ENCODE measurements around the gene CD300C.

Gene CD300C

GRCh38 chr17:74516561-74517328 is 29.2 kb downstream of the CD300C start:
- Histone ChIP-seq H3K9me3 (ENCODE audit: control insufficient read depth, insufficient read depth, low read length) (peaks cover 19% of the 10 kb centered on the region), H3K9me2 (replicated peaks; ENCODE audit: control insufficient read depth, low read length) (no peaks in the 10 kb centered on the region)

GRCh38 chr17:74515941-74516340 is 30.0 kb downstream of the CD300C start:
- Histone ChIP-seq H3K27me3 (ENCODE audit: control insufficient read depth, low read length) (no peaks in the 10 kb centered on the region), H3K9me3 (ENCODE audit: control insufficient read depth, insufficient read depth, low read length) (peaks cover 19% of the 10 kb centered on the region), H3F3A (ENCODE audit: control insufficient read depth, insufficient read depth) (peaks cover 6% of the 10 kb centered on the region), H3K79me2 (ENCODE audit: control insufficient read depth, low read length) (no peaks in the 10 kb centered on the region), H3K4me2 (ENCODE audit: low read length) (no peak overlapping the region), H3K4me1 (ENCODE audit: control insufficient read depth, low read length) (no peaks in the 10 kb centered on the region), H4K20me1 (ENCODE audit: control insufficient read depth, insufficient read depth, low read depth, low read length) (no peaks in the 10 kb centered on the region), H3K36me3 (ENCODE audit: control insufficient read depth, low read length) (no peaks in the 10 kb centered on the region), H3K4me3 (ENCODE audit: low read length) (no peak overlapping the region), H3K27ac (ENCODE audit: low read depth, low read length) (no peak overlapping the region), H3K9me2 (replicated peaks; ENCODE audit: control insufficient read depth, low read length) (no peaks in the 10 kb centered on the region)
- TF ChIP-seq CTCF (IDR thresholded peaks at IDR 0.05; ENCODE audit: low read depth, low read length, poor library complexity, severe bottlenecking) = no peak
- TF ChIP-seq EZH2phosphoT487 (IDR thresholded peaks at IDR 0.05; ENCODE audit: borderline replicate concordance, low read length) = no peak

More at GRCh38 chr17:74516561-74517328, 29.2 kb downstream of the CD300C start:
- no peaks in the 10 kb centered on the region for H3K27me3 ChIP-seq (ENCODE audit: control insufficient read depth, low read length)
- H3K4me1 ChIP-seq (ENCODE audit: control insufficient read depth, low read length) = no peaks in the 10 kb centered on the region
- TF ChIP-seq CTCF (IDR thresholded peaks at IDR 0.05; ENCODE audit: low read depth, low read length, poor library complexity, severe bottlenecking) = no peak
- no peak for TF ChIP-seq EZH2phosphoT487 (IDR thresholded peaks at IDR 0.05; ENCODE audit: borderline replicate concordance, low read length)
- H3K4me3 ChIP-seq (ENCODE audit: low read length) = no peak overlapping the region
- peaks cover 6% of the 10 kb centered on the region for H3F3A ChIP-seq (ENCODE audit: control insufficient read depth, insufficient read depth)
- H3K79me2 ChIP-seq (ENCODE audit: control insufficient read depth, low read length) = no peaks in the 10 kb centered on the region
- no peaks in the 10 kb centered on the region for H4K20me1 ChIP-seq (ENCODE audit: control insufficient read depth, insufficient read depth, low read depth, low read length)
- H3K27ac ChIP-seq (ENCODE audit: low read depth, low read length) = no peak overlapping the region
- H3K36me3 ChIP-seq (ENCODE audit: control insufficient read depth, low read length) = no peaks in the 10 kb centered on the region
- H3K4me2 ChIP-seq (ENCODE audit: low read length) = no peak overlapping the region

- Histone ChIP-seq H3K27ac (ENCODE audit: low read depth, low read length) (no peak overlapping the region), H3K79me2 (ENCODE audit: control insufficient read depth, low read length) (no peaks in the 10 kb centered on the region), H4K20me1 (ENCODE audit: control insufficient read depth, insufficient read depth, low read depth, low read length) (no peaks in the 10 kb centered on the region), H3K4me1 (ENCODE audit: control insufficient read depth, low read length) (no peaks in the 10 kb centered on the region), H3K9me2 (replicated peaks; ENCODE audit: control insufficient read depth, low read length) (no peaks in the 10 kb centered on the region), H3K27me3 (ENCODE audit: control insufficient read depth, low read length) (no peaks in the 10 kb centered on the region), H3K36me3 (ENCODE audit: control insufficient read depth, low read length) (no peaks in the 10 kb centered on the region), H3K4me2 (ENCODE audit: low read length) (no peak overlapping the region), H3K9me3 (ENCODE audit: control insufficient read depth, insufficient read depth, low read length) (peaks cover 19% of the 10 kb centered on the region), H3K4me3 (ENCODE audit: low read length) (no peak overlapping the region), H3F3A (ENCODE audit: control insufficient read depth, insufficient read depth) (peaks cover 6% of the 10 kb centered on the region)
- TF ChIP-seq EZH2phosphoT487 (IDR thresholded peaks at IDR 0.05; ENCODE audit: borderline replicate concordance, low read length) (no peak), CTCF (IDR thresholded peaks at IDR 0.05; ENCODE audit: low read depth, low read length, poor library complexity, severe bottlenecking) (no peak)
Observed at GRCh38 chr17:74514632-74515334, 31.1 kb downstream of the CD300C start.

Data from DOHH2 (cell line).